Kidney capillary endothelial cell (primary cell): ENCODE results near the gene PSMC5.

ENCODE experiments used
- DNase-seq: peaks from one replicate; pipeline ENCODE4 v3.0.0-alpha.2; 2018; ENCODE audit warnings: low spot score

PSMC5 gene

DNA sequence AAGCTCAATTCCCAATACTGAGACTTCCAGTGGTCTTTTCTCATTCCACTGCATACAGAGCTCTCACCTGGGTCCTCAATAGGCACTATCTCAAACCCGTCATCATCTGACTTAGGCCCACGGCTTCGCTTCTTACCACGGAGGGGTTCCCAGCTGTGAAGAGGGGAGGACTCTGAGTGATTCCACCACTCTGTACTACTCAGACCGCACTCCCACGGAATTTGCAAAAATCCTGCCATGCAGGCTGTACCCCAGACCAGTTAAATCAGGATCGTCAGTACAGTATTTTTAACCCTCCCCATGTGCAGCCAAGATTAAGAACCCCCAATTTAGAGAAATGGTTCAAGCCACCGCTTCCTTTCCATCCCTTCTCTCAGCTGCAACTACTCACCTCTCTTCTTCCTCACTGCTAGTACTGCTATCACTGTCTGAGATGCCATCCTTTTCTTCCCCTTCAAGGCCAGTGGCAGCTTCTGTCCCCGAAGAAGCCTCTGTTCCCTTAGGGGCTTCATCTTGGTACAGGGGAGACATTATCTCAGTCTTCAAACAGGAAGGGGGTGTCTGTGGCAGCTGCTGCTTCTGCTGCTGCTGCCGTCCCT lies 6.2 kb upstream of the PSMC5 start:
- no peak for DNase-seq

DNA sequence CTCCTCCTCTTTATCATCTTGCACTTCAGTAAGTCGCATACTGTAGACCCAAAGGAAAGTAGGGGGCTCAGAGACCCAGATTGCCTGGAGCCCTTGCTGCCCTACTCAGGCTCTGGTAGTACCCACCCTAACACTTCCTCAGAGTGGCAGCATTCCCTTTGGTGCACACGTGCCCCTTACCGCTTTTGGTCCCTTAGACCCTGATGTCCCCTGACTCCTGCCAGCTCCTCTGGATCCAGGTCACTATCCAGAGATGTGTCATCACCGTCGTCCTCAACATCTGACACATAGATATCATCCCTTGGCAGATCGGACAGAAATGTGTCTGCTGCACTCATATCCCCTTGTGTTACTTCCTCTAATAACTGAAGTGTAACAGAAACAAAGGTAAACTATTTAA lies 5.4 kb upstream of the PSMC5 start:
- no peak for DNase-seq

DNA sequence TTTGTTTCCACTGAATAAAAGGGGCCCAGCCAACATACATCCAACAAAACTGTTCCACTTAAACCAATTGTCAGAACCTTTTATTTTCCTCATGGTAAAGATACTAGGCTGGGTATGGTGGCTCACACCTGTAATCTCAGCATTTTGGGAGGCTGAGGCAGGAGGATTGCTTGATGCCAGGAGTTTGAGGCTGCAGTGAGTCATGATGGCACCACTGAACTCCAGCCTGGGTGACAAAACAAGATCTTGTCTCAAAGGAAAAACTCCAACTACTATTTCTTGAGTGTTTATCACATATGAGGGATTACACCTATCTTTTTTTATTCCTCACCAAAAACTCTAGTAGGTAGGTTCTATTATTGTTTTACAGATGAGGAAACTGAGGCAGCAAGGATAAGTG lies 4.7 kb upstream of the PSMC5 start:
- DNase-seq: no peak

DNA sequence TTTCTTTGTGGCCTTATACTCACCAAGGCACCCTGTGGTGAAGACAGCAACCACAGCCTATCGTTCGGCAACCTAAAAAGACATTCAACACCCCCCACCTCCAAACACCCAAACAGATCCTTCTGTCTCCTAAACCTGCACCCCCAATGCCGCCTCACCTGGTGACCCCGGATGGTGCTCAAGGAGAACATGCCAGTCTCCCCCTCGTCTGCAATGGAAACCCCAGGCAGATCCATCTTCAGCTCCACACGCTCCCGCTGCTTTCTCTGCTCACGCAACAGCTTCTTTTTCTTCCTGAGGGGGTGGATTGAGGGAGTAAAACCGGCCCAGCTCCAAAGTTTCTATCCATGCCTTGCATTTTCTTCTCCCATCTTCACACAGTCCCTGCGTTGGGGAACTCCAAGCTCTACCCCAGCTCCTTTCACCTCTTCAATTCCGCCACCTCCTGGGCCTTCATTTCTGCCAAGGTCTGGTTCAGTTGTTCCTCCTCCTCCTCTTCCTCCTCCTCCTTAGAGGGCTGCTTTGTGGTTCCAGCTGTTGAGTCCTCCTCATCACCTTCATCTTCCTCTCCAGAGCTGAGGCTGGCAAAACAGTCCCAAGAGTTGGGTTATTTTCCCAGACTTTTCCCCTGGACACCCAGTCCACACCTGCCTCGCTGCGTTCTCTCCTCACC lies 3.4 kb upstream of the PSMC5 start:
- DNase-seq: no peak

- DNase-seq: no peak
Measured at GRCh38 chr17:63824362-63824761, 2.9 kb upstream of the PSMC5 start.

DNA sequence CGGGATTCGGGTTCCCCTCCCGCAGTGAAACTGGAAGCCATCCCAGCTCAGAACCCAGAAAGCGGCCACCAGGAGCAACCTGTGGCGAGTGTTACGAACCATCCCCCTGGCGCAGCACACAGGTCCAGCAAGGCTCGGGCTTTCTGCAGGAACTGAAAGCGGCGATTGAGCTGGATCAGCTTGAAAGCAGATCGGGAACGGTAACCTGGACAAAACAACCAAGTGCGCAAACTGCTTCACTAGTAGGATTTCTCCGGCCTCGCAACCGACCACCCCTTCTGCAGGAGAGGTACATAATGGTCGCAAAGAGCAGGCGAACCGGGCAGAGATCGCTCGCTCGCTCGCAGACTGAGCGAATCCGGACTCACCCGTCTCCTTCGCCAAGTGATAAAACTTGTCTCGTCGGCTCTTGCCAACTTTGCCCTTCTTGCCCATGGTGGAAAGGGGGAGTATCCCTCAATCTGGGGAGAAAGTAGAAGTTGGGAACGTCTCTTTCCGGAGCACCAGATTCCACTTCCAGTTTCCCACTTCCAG lies 696 bp upstream of the PSMC5 start:
- no peak for DNase-seq

DNA sequence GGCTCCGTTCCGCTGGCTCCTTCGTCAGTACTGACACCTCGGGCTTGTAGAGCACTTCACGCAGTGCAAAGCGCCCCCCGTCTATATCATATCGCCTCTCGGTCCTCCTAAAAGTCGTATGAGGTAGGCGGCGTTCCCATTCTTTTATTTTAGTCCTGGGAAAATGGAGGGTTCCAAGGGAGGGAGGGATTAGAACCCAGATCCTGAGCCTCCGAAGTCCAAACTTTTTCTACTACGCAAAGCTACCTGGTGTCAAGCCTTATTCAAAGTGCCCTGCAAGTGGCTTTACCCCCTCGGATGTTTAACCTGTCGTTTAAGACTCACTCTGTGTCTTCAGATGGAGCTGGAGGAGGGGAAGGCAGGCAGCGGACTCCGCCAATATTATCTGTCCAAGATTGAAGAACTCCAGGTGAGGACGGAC lies 580 bp downstream of the PSMC5 start:
- no peak for DNase-seq

- no peak for DNase-seq
Measured at GRCh38 chr17:63828936-63829335, 1.7 kb downstream of the PSMC5 start.

- DNase-seq: no peak
Measured at GRCh38 chr17:63830278-63830677, 3.0 kb downstream of the PSMC5 start.

GRCh38 chr17:63830904-63831491 lies 3.8 kb downstream of the PSMC5 start:
- DNase-seq: no peak

DNA sequence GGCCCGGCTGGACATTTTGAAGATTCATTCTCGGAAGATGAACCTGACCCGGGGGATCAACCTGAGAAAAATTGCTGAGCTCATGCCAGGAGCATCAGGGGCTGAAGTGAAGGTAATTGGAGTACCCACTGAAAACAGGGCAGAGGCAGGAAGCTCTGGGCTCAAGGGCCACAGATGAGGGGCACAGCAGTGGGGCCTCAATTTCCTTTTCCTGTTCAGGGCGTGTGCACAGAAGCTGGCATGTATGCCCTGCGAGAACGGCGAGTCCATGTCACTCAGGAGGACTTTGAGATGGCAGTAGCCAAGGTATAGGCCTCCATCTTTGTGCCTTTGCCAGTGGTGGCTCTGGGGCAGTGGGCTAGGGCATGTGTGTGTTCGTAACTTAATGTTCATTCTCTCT lies 4.3 kb downstream of the PSMC5 start:
- no peak for DNase-seq

GRCh38 chr17:63832014-63832413 lies 4.8 kb downstream of the PSMC5 start:
- DNase-seq: no peak

DNA sequence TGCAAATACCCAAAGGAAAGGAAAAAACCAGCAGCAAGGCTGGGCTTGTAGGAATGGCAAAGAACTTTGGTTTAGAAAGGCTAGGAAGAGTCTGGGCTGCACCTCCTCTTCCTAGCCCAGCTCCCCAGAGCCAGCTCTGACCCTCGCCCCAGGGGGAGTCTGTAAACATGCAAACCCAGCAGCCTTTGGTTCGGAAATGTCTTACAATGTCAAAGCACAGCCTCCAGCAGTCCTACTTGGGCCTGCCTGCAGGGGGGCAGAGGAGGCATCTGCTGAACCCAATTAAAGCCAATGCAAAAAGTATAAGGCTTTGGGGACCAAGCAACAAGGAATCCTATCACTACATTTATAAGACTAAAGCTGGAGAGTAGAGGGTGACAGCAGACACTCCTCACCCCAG lies 5.2 kb downstream of the PSMC5 start:
- DNase-seq: no peak

- no peak for DNase-seq
Measured at GRCh38 chr17:63833026-63833740, 6.0 kb downstream of the PSMC5 start.

GRCh38 chr17:63833741-63834373 lies 6.6 kb downstream of the PSMC5 start:
- no peak for DNase-seq

GRCh38 chr17:63834431-63835166 lies 7.4 kb downstream of the PSMC5 start:
- DNase-seq: peak; percentile 85

DNA sequence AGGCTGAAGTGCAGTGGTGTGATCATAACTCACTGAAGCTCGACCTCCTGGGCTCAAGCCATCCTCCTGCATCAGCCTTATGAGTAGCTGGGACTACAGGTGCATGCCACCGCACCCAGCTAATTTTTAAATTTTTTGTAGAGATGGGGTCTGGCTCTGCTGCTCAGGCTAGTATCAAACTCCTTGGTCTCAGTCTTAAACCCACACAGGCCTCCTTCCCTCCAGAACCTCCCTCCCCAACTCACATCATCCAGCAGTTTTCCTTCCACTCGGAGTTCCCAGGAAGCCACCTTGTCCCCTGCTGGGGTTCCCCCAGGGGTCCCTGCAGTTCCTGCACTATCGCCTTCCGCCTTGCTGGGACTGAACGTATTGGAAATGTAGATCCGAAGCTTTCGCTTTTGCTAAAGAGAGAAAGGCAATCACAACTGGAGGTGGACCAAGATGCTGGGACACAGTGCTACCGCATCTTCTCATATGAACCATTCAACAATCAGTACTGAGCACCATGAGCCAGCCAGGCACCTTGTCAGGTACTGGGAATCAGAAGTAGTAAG lies 8.0 kb downstream of the PSMC5 start:
- no peak for DNase-seq

DNA sequence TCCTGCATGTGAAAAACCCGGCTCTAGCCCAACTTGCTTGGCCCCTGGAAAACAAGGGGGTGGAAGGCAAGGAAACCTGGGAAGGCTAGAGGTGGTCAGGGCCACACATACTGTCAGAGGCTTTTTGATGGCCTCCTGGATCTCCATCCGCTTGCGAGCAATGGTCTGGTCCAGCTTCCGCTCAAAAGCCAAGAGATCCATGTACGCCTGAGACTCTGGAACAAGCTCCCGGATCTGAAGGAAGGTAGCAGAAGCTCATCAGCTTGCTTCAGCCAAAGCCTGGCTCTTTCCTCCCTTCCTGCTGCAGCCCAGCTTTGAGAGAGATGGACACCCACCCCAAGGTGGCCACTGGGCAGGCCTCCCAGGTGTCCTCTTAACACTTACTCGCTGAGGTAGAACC lies 9.6 kb downstream of the PSMC5 start:
- DNase-seq: no peak

DNA sequence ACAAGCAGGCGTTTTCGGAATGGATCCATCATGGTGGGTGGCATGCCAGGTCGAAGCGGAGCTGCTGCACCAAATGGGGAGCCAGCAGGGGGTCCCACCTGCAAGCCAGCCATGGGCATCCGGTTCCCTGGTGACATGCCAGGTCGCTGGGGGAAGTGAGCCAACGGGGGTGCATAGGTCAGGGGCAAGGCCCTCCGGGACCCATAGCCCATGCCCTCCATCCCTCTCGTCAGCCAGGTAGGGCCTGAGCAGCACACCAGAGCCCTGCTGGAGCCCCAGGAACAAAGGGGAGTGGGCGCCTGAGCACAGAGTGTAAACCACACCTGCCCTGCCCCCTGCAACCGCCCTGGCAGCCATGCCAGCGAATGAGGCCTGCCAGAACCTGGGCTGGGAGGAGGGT lies 10.2 kb downstream of the PSMC5 start:
- no peak for DNase-seq

DNA sequence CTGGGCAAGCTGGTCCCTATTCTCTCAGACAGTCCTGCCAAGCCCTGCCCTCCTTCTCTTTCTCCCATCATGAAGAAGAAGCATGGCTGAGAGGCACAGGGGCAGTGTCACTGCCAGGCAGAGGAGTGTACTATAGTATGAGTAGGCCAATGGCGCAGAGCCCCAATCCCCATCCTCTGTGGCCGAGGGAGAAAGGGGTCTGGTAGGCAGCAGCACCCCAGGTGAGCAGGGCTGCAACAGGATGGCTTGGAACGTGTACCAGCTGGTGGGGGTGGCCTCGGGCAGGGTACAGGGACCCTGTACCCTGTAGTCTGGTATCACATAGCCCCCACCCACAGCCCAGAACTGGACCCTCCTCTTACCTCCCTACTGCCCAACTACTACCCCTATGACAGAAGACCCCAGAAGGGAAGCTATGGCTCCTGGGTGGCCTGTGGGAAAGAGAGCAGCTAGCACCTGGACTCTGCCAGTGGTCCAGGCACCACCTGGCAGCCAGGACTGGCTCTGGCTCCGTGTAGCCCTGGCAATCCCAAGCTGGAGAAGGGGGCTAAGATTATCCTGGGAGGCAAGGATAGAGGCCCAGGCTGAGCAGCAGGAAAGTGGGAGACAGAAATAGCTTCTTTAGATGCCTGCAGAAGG lies 10.8 kb downstream of the PSMC5 start:
- no peak for DNase-seq

- DNase-seq: no peak
Measured at GRCh38 chr17:63838631-63839171, 11.5 kb downstream of the PSMC5 start.
